H1 (cell line): Measurements from ENCODE around the gene STK32C. TPM values are rescaled to one million over a fixed set of nuclear protein-coding genes. Genes with fewer than 3 reads are reported as not detected.
A peak's percentile ranks its signal among the peaks of the same experiment; 100 is the strongest.

Source experiments
- CTCF ChIA-PET: fragments of 300-600 bp; sonication (Branson Sonifier 250); formaldehyde crosslinking; loops from one replicate; lab custom pipeline; 2021; ENCODE audit not compliant: partially characterized antibody; lab: Charles Lee
- POLR2A ChIA-PET: fragments of 300-600 bp; sonication (Branson Sonifier 250); formaldehyde crosslinking; loops from one replicate; lab custom pipeline; 2021; ENCODE audit warnings: inconsistent platforms; ENCODE audit not compliant: partially characterized antibody; lab: Charles Lee
- DNase-seq, 2 experiments: peaks; one replicate each; pipeline versions ENCODE4 v3.0.0 to v3.0.0-alpha.2; 2010 to 2022; ENCODE audit warnings: low spot score in 2 of 2, low read depth in 1 of 2, mixed read lengths in 1 of 2
- FAIRE-seq: peaks from 2 replicates; lab custom pipeline; 2011; peaks lifted over from hg19 to GRCh38; lab: Jason Lieb, UNC
- H2AFZ ChIP-seq: 2 replicates; pipeline ENCODE4 v1.8.1; 2012; ENCODE audit warnings: low read length, inconsistent platforms
- H2AK5ac ChIP-seq: 2 replicates; pipeline ENCODE4 v1.6.1; 2013; ENCODE audit warnings: low read depth, low read length
- H2BK120ac ChIP-seq: replicated peaks from 2 replicates; pipeline ENCODE3; 2013; ENCODE audit warnings: low read depth, low read length, inconsistent platforms
- H2BK12ac ChIP-seq: 2 replicates; pipeline ENCODE4 v1.6.1; 2013; ENCODE audit warnings: low read depth, low read length
- H2BK15ac ChIP-seq: 2 replicates; pipeline ENCODE4 v1.6.1; 2013; ENCODE audit warnings: low read length
- H2BK20ac ChIP-seq: 2 replicates; pipeline ENCODE4 v1.6.1; 2013; ENCODE audit warnings: low read length
- H2BK5ac ChIP-seq: 2 replicates; pipeline ENCODE4 v1.6.1; 2013; ENCODE audit warnings: low read depth, low read length
- H3K14ac ChIP-seq: 2 replicates; pipeline ENCODE4 v1.6.1; 2013; ENCODE audit warnings: inconsistent platforms; ENCODE audit not compliant: insufficient read length
- H3K18ac ChIP-seq: 2 replicates; pipeline ENCODE4 v1.6.1; 2013; ENCODE audit warnings: low read length; ENCODE audit errors: extremely low read depth
- H3K23ac ChIP-seq: 2 replicates; pipeline ENCODE4 v1.6.1; 2013; ENCODE audit warnings: inconsistent platforms; ENCODE audit not compliant: insufficient read length
- H3K23me2 ChIP-seq: 2 replicates; pipeline ENCODE4 v1.6.1; 2013; ENCODE audit warnings: low read depth, low read length
- H3K27ac ChIP-seq: 2 replicates; pipeline ENCODE4 v1.6.1; 2011; ENCODE audit warnings: low read depth, low read length, inconsistent platforms
- H3K27me3 ChIP-seq, 4 experiments: replicated peaks in 1 of 4; 1 replicate in 1 of 4; 2 replicates in 3 of 4; pipeline versions ENCODE4 v1.6.1 to v1.8.1; 2011 to 2013; ENCODE audit warnings: low read length in 3 of 4, mild to moderate bottlenecking in 3 of 4, inconsistent platforms in 2 of 4, mixed read lengths in 2 of 4, moderate library complexity in 1 of 4; ENCODE audit not compliant: control insufficient read depth in 3 of 4, insufficient read depth in 3 of 4; ENCODE audit errors: extremely low read depth in 1 of 4
- H3K36me3 ChIP-seq, 4 experiments: 2 replicates each; pipeline versions ENCODE4 v1.6.1 to v1.8.1; 2011 to 2013; ENCODE audit warnings: mild to moderate bottlenecking in 4 of 4, low read length in 3 of 4, moderate library complexity in 2 of 4, control low read depth in 1 of 4, inconsistent platforms in 1 of 4; ENCODE audit not compliant: insufficient read depth in 4 of 4, control insufficient read depth in 2 of 4
- H3K4ac ChIP-seq: replicated peaks from 2 replicates; pipeline ENCODE3; 2013; ENCODE audit warnings: low read length, low read depth, mixed read lengths, inconsistent platforms; ENCODE audit not compliant: insufficient read length
- H3K4me1 ChIP-seq, 4 experiments: replicated peaks in 1 of 4; 1 replicate in 1 of 4; 2 replicates in 3 of 4; pipeline versions ENCODE4 v1.6.1 to v1.8.1; 2011 to 2013; ENCODE audit warnings: low read length in 3 of 4, inconsistent platforms in 2 of 4, mixed read lengths in 1 of 4; ENCODE audit not compliant: insufficient read depth in 4 of 4, control insufficient read depth in 3 of 4
- H3K4me2 ChIP-seq, 2 experiments: 2 replicates each; pipeline versions ENCODE4 v1.6.1 to v1.8.1; 2011 to 2013; ENCODE audit warnings: low read depth in 2 of 2, low read length in 2 of 2, control low read depth in 1 of 2, inconsistent platforms in 1 of 2, mild to moderate bottlenecking in 1 of 2; ENCODE audit not compliant: insufficient read depth in 1 of 2
- H3K4me3 ChIP-seq, 4 experiments: fragments of 200-600, 300-600 bp in 1 of 4; sonication (generic), shearing (Covaris generic), sonication (Bioruptor Twin) in 1 of 4; 2 replicates each; pipeline versions ENCODE4 v1.5.1 to v1.8.1; 2011 to 2016; ENCODE audit warnings: low read length in 4 of 4, low read depth in 3 of 4, control low read depth in 2 of 4, inconsistent platforms in 2 of 4, mild to moderate bottlenecking in 2 of 4, mixed read lengths in 1 of 4, moderate library complexity in 1 of 4; ENCODE audit not compliant: insufficient read depth in 2 of 4; ENCODE audit errors: extremely low read depth in 1 of 4
- H3K56ac ChIP-seq: replicated peaks from 2 replicates; pipeline ENCODE3; 2013; ENCODE audit warnings: low read depth, mild to moderate bottlenecking, mixed read lengths, low read length, inconsistent platforms; ENCODE audit not compliant: insufficient read length
- H3K79me1 ChIP-seq: 2 replicates; pipeline ENCODE4 v1.6.1; 2013; ENCODE audit warnings: low read depth, low read length, control low read depth
- H3K79me2 ChIP-seq, 2 experiments: 2 replicates each; pipeline versions ENCODE4 v1.6.1 to v1.8.1; 2012 to 2013; ENCODE audit warnings: low read length in 2 of 2, mild to moderate bottlenecking in 2 of 2, inconsistent platforms in 1 of 2; ENCODE audit not compliant: insufficient read depth in 2 of 2, control insufficient read depth in 1 of 2
- H3K9ac ChIP-seq, 4 experiments: replicated peaks in 1 of 4; 1 replicate in 1 of 4; 2 replicates in 3 of 4; pipeline versions ENCODE4 v1.6.1 to v1.8.1; 2011 to 2013; ENCODE audit warnings: low read depth in 3 of 4, low read length in 3 of 4, control low read depth in 2 of 4, mild to moderate bottlenecking in 2 of 4, moderate library complexity in 2 of 4, inconsistent platforms in 1 of 4; ENCODE audit errors: extremely low read depth in 1 of 4
- H3K9me3 ChIP-seq, 2 experiments: 2 replicates each; pipeline versions ENCODE4 v1.6.1 to v1.8.1; 2012 to 2013; ENCODE audit warnings: mild to moderate bottlenecking in 2 of 2, moderate library complexity in 2 of 2, control low read depth in 1 of 2, inconsistent platforms in 1 of 2, low read depth in 1 of 2, low read length in 1 of 2, mixed read lengths in 1 of 2; ENCODE audit not compliant: insufficient read depth in 2 of 2
- H4K20me1 ChIP-seq, 2 experiments: replicated peaks in 1 of 2; 2 replicates each; pipeline versions ENCODE3 to v1.8.1; 2011 to 2013; ENCODE audit warnings: inconsistent platforms in 2 of 2, low read length in 2 of 2, mild to moderate bottlenecking in 1 of 2; ENCODE audit not compliant: insufficient read depth in 2 of 2, control insufficient read depth in 1 of 2
- H4K5ac ChIP-seq: 2 replicates; pipeline ENCODE4 v1.6.1; 2013; ENCODE audit warnings: low read length, low read depth, mixed read lengths, inconsistent platforms; ENCODE audit not compliant: insufficient read length
- H4K8ac ChIP-seq: 2 replicates; pipeline ENCODE4 v1.8.0; 2013; ENCODE audit warnings: mild to moderate bottlenecking, moderate library complexity, low read length, inconsistent platforms; ENCODE audit not compliant: insufficient read depth; ENCODE audit errors: extremely low read depth
- H4K91ac ChIP-seq: replicated peaks from 2 replicates; pipeline ENCODE3; 2013; ENCODE audit warnings: low read length, mixed read lengths, inconsistent platforms; ENCODE audit not compliant: insufficient read length
- E2F6 ChIP-seq: IDR thresholded peaks from 2 replicates; pipeline ENCODE4 v1.6.1; 2012; ENCODE audit warnings: inconsistent platforms
- EZH2 ChIP-seq: fragments of 200-600 bp; sonication (generic); IDR thresholded peaks from 2 replicates; pipeline ENCODE4 v1.7.1; 2012; ENCODE audit warnings: low read depth, mild to moderate bottlenecking, moderate library complexity, low read length, inconsistent platforms; ENCODE audit not compliant: severe bottlenecking
- KDM1A ChIP-seq: fragments of 200-600, 300-600 bp; sonication (generic); IDR thresholded peaks from 2 replicates; pipeline ENCODE4 v1.7.1; 2016; ENCODE audit warnings: mild to moderate bottlenecking, low read length, borderline replicate concordance
- KDM4A ChIP-seq: IDR thresholded peaks from one replicate; pipeline ENCODE4 v1.7.1; 2012; ENCODE audit warnings: low read depth, mild to moderate bottlenecking, moderate library complexity, low read length, inconsistent platforms; ENCODE audit not compliant: severe bottlenecking
- MAX ChIP-seq: IDR thresholded peaks from 2 replicates; pipeline ENCODE4 v1.6.1; 2012; ENCODE audit warnings: inconsistent platforms
- POLR2A ChIP-seq, 2 experiments: IDR thresholded peaks; 1 replicate in 1 of 2; 2 replicates in 1 of 2; pipeline ENCODE4 v1.6.1; 2011; ENCODE audit warnings: low read depth in 2 of 2, low read length in 2 of 2, mild to moderate bottlenecking in 2 of 2; ENCODE audit errors: control extremely low read depth in 1 of 2
- SIX5 ChIP-seq: IDR thresholded peaks from 2 replicates; pipeline ENCODE4 v1.6.1; 2011; ENCODE audit warnings: mild to moderate bottlenecking, low read depth, low read length
- TAF1 ChIP-seq: IDR thresholded peaks from 2 replicates; pipeline ENCODE4 v1.6.1; 2011; ENCODE audit warnings: mild to moderate bottlenecking, low read depth, low read length
- TCF12 ChIP-seq: IDR thresholded peaks from 2 replicates; pipeline ENCODE4 v1.6.1; 2011; ENCODE audit warnings: low read depth, mild to moderate bottlenecking, low read length
- YY1 ChIP-seq: IDR thresholded peaks from 2 replicates; pipeline ENCODE4 v1.6.1; 2011; ENCODE audit warnings: low read depth, mild to moderate bottlenecking, low read length
- WGBS, 2 experiments: shearing (Covaris generic) in 1 of 2; methylation state at CpG; one replicate each; pipeline versions ENCODE4 v1.1.6 to v1.1.7; 2013 to 2015; ENCODE audit warnings: low lambda C conversion rate in 2 of 2, mixed read lengths in 2 of 2, inconsistent platforms in 1 of 2, low coverage in 1 of 2, missing lambda C conversion rate in 1 of 2; ENCODE audit not compliant: insufficient replicate concordance in 2 of 2, insufficient coverage in 1 of 2, insufficient read length in 1 of 2; ENCODE audit errors: extremely low coverage in 1 of 2, missing lambda C conversion rate in 1 of 2; 5-methylcytosine and 5-hydroxymethylcytosine counted together
- polyA plus RNA-seq, 7 experiments: library from polyadenylated mRNA; depleted of rRNA in 3 of 7; stranded (reverse) in 5 of 7; unstranded in 2 of 7; fragments of >200 nt in 5 of 7; fragments of 200-250 nt in 2 of 7; gene quantifications; 1 replicate in 5 of 7; 2 replicates in 1 of 7; 4 replicates in 1 of 7; pipeline versions ENCODE4 v1.2.1 to v1.2.3, GENCODE V29; 2011 to 2013; ENCODE audit warnings: missing spikeins in 2 of 7, mixed read lengths in 2 of 7
- total RNA-seq: library from RNA; stranded (reverse); fragmentation: NEBNext Ultra II Directional; extraction: Animal tissue kit (Norgen Biotek cat#: 25700); gene quantifications from 2 replicates; pipeline ENCODE4 v1.2.1, GENCODE V29; 2021

Gene STK32C
- total and polyA plus RNA-seq, 2 of the 8 experiments (the other 6 are each of a cell fraction or from before 2014, with no cell fraction given) = 10.6 to 15.6 TPM

GRCh38 chr10:132308587-132309470, 1.1 kb upstream of the STK32C start:
- 22% methylated on average over 31 of the region's 61 CpGs; no CpG with 5 or more reads in 1 of the 2 experiments for WGBS, 2 experiments
- no peak overlapping the region for H4K91ac ChIP-seq
- H2BK20ac ChIP-seq = no peak overlapping the region
- H3K36me3 ChIP-seq = no peaks in the 10 kb centered on the region
- no peak overlapping the region; the same call in 1 of the 2 replicates for H3K18ac ChIP-seq
- no peak overlapping the region for H3K27ac ChIP-seq
- no peak overlapping the region for H3K23ac ChIP-seq
- FAIRE-seq = no peak
- H3K4me3 ChIP-seq = peak overlapping the region; percentile 30 to 82 (median 53)
- ChIA-PET CTCF (interaction anchor here (1.2 kb wide), 1 partner anchor 84 kb away, joined by 3 read pairs; no protein-coding TSS in a partner anchor), POLR2A (interaction anchor here (0.6 kb wide), 1 partner anchor 52 kb away, joined by 3 read pairs; no protein-coding TSS in a partner anchor)
- peaks cover 20 to 43% (median 38%) of the 10 kb centered on the region in 4 experiments; a peak in 6 of 7 replicates for H3K27me3 ChIP-seq
- peak overlapping the region; percentile 29 for H4K5ac ChIP-seq
- no peaks in the 10 kb centered on the region for H3K79me1 ChIP-seq
- 0 out of 2 replicates have a peak overlapping the region, but pooled peaks have one; percentile 11 for H2AFZ ChIP-seq
- H3K9me3 ChIP-seq = peaks cover 10 to 13% of the 10 kb centered on the region in 2 experiments
- peaks cover 1 to 9% (median 4%) of the 10 kb centered on the region in 4 experiments; a peak in 5 of 7 replicates for H3K4me1 ChIP-seq
- DNase-seq = peak in 1 of 2 experiments; percentile 73
- H2BK5ac ChIP-seq = no peak overlapping the region
- H2AK5ac ChIP-seq = no peak overlapping the region
- no peaks in the 10 kb centered on the region for H4K20me1 ChIP-seq
- peak overlapping the region; percentile 79 to 95 for H3K4me2 ChIP-seq
- no peaks in the 10 kb centered on the region for H3K79me2 ChIP-seq
- peak overlapping the region; percentile 80 for H4K8ac ChIP-seq
- H2BK12ac ChIP-seq = 0 out of 2 replicates have a peak overlapping the region, but pooled peaks have one; percentile 39
- peaks cover 13% of the 10 kb centered on the region; the same call in 1 of the 2 replicates for H3K23me2 ChIP-seq
- no peak overlapping the region for H3K14ac ChIP-seq
- H3K56ac ChIP-seq = no peak overlapping the region
- no peak overlapping the region for H2BK120ac ChIP-seq
- no peak overlapping the region for H3K4ac ChIP-seq
- peak overlapping the region in 1 of 4 experiments; percentile 45; a peak in 3 of 7 replicates for H3K9ac ChIP-seq
- H2BK15ac ChIP-seq = peak overlapping the region; percentile 46; the same call in 1 of the 2 replicates
- TF ChIP-seq KDM1A (no peak), POLR2A (IDR thresholded peaks at IDR 0.05; ENCODE audit: control extremely low read depth in 1 of 2, low read depth in 2 of 2, low read length in 2 of 2) (0 out of 3 replicates have a peak, but pooled peaks of 1 of the 2 experiments have one; percentile 35), TAF1 (no peak), EZH2 (peak; percentile 19), YY1 (no peak), MAX (peak; percentile 94), TCF12 (no peak), SIX5 (no peak), KDM4A (peak; percentile 94), E2F6 (peak; percentile 81)
